ENCODE measurements around the gene GLB1L2.

GLB1L2 gene

DNA sequence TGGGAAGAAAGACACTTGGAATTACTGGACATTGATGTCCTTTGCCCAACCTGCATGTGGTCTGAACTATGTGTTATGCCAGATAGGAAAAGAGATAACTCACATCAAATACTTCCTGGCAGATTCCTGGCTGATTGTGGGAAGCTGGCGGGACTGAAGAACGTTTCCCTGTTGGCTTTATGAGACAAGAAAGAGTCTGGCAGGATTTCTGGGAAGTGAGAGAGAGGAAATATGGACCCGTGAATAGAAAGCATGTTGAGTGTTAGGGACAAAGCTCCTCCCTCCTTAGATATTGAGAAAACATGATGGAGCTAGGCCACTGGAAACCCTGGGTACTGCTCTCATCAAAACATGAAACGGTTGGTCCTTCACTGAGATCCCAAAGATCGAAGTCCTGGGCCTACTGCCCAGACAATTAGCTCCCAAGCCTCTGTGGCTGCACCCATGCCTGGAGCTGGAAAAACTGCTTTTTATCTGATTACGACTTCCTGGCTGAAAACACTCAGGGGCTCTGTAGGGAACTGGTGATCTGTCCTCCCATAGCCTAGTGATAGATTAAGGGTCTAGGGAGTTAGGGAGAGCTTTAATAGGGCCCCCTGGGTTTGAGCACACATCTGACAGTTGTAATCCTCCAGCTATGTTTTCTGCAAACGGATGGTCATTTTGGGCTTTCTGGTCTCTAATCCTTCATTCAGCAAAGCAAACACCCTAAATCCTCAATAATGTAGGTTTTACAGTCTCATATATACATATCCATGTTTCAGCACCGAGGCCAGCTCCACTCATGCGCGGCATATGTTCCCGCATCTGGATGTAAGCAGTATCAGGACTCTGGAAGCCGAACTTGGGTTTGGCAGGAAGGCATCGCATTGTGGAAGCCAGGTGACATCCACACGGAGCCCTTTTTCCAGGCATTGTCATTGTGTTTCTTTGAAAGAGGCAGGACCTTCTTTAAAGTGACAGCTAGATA, 86.4 kb downstream of the GLB1L2 start:
- no peak for DNase-seq (ENCODE audit: extremely low read depth in 1 of 2, low read depth in 1 of 2)

DNA sequence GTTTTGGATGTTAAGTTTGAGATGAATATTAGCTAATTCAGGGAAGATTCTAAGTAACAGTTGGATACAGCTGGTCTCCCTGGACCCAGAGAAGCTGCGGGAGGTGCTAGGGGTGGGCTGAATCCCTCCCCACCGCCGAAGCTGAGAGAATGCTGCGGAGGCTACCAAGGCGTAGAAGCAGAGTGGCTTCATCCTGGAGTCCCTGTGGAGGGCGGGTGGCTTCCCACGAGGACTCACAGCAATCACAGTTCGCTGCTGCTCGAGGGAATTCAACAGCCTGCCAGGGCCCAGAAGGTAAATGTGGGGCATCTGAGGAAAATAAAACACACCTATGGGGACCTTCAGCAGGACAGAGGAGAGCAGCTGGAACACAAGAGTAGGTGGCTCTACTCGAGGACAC, 91.3 kb downstream of the GLB1L2 start:
- DNase-seq (ENCODE audit: extremely low read depth in 1 of 2, low read depth in 1 of 2), result no peak

DNA sequence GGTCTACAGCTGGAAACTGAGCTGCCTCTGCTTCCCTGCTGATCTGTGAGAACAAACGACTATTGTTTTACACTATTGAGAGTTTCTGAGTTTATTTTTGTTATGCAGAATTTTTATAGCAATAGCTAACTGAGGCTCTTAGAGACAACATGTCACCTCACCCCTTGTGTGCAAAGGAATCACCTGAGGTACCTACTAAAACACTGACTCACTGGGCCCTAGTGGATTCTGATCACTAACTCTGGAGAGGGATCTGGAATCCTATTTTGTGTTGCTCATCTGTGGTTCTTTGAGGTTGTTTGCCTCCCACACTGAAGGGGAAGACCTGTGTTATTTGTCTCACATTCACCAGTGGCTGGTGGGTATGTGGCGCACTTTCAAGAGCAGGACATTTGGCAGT, 93.6 kb downstream of the GLB1L2 start:
- DNase-seq (ENCODE audit: extremely low read depth in 1 of 2, low read depth in 1 of 2), result no peak
